Middle frontal gyrus (tissue), 1 donor: ENCODE results near the gene FECH.
"Not testable (repeated sequence)": the region's sequence is repeated elsewhere in the genome, so short reads cannot be mapped to it uniquely, and the experiment has no call there.

Experiments
- DNase-seq: peaks from one replicate; pipeline ENCODE4 v3.0.0-alpha.2; 2015; ENCODE audit warnings: low spot score; ENCODE audit errors: extremely low spot score

FECH gene, protein sequence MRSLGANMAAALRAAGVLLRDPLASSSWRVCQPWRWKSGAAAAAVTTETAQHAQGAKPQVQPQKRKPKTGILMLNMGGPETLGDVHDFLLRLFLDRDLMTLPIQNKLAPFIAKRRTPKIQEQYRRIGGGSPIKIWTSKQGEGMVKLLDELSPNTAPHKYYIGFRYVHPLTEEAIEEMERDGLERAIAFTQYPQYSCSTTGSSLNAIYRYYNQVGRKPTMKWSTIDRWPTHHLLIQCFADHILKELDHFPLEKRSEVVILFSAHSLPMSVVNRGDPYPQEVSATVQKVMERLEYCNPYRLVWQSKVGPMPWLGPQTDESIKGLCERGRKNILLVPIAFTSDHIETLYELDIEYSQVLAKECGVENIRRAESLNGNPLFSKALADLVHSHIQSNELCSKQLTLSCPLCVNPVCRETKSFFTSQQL

DNA sequence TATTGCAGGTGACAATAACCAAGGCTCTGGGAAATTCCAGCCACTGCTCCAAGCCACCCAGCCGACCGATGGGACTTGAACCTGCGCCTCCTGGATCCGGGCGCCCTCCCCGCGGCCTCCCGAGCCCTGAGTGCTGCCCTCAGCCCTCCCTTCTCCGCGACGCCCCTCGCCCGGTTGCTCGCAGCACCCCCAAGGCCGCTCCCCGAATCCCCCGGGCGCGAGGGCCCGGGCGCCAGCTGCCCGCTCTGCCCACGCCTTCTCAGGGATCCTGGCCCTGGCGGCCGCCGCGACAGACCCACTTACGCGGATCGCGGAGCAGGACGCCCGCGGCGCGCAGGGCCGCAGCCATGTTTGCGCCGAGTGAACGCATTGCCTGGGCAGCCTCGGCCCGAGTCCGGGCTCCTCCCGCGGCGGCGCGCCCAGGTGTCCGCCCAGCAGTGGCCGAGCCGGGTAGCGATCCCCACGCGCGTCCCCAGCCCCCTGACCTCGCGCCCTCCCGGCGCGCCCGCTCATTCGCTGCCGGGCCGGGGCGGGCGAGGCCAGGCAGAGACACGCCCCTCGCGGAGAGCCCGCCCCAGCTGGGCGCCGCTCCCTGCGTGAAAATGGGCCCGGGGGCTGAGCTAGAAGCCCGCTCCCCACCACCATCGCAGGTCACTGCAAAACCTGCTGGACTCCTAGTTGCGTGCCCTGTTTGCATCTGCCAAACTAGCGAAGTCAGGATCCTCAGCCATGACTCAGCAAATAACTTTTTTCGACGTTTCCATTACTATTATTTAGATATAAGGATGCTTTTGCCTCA lies at the start of gene FECH:
Gene FECH, minus strand, starts transcription at position 452 of the 799 bp plus-strand sequence. Its CDS starts 82 bp downstream, at position 370.
- DNase-seq, result peak; percentile 78

DNA sequence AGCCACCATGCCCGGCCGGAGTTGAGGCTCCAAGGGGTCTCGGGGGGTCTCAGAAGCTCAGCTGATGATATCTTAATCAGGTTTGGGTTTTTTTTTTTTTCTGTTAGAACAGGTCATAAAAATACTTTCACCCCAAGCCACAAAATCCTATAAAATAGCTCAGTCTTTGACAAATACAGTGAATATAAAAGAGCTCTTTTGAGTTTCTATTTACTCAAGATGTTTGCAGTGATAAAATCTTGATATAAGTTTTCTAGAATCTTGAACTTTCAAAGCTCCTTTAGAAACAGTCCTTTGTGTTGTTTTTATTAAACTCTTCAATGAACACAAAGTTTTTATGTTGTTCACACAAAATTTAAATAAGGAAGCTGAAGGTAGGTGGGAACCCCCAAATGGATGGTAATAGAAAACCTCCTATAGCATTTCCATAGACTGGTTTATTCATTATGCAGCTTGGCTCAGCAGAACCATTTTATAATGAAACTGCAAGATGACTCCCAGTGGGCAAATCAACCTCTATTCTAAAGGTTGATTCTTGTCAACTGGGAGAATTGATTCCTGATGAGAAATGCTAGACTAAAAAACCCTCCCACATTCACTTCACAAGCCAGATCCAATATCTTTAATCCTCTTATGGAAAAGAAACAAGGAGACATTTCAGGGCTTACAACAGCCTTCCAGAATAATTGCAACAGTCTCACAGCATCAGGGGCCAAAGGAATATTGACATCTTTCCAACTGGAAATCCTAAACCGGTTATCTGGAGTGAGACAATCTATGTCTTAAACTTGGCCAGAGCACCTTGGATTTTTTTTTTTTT lies 48.7 kb upstream of the FECH start:
- DNase-seq, result no peak

DNA sequence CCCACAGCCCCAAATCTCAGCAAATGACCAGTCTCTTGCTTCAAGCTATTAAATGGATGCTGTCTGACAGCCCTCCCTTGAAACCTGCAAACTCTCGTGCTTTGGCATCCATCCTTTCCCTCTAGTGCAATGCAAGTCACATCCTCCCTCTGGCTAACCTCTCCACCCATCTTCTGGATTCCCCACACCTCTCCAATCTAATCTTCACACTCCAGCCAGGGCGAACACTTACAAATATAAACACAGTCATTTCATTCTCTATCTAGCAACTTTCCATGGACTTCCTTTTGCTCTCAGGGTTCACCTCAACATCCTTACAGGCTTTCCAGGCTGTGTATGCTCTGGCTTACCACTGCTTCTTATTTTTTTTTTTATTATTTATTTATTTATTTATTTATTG lies 45.2 kb upstream of the FECH start:
- no peak for DNase-seq

DNA sequence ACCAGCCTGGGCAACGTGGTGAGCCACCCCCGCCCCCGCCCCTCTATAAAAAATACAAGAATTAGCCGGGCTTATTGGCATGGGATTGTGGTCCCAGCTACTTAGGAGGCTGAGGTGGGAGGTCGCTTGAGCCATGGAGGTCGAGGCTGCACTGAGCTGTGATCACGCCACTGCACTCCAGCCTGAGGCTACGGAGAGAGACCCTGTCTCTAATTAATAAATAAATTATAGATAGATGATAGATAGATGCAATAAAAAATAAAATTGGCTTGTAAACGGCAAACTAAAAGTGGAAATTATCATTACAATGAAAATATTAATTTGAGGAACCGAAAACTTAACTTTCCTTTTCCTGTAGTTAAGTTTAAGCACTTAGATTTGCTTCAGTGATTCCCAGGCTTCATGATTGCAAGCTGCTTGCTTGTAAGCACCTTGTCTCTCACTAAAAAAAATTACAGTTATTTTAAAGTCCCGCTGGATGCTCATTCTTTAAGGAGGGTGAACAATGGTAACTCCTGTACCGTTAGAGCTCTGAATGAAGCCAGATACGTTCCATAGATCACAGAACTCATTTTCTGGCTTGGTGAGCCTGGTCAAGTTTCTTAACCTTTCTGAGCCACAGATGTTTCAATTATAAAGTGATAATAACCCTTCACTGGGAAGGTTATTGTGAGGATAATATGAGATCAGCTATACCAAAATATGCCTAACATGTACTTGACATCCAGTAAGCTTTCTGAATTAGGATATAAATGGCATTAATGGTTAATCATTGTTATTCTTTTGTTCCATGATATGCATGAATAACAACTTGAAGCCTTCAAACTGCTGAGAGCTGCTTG lies 44.5 kb upstream of the FECH start:
- DNase-seq, result no peak

GRCh38 chr18:57630002-57630753 lies 43.7 kb upstream of the FECH start:
- DNase-seq, result peak; percentile 90

DNA sequence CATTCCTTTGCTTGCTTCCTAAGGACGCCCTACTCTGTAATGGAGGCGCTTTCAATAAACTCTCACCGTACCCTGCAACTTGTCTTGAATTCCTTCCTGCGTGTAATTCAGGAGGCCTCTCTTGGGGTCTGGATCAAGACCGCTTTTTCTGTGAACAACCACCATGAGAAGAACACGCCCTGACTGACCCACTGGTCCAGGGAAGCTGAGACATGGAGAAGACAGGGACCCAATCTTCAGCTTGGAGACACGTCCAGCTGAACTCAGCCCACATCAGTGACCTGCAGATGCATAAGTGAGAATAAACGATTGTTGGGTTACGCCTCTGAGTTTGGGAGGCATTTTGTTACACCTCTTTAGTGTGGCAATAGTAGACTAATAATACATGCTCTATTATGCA lies 42.9 kb upstream of the FECH start:
- DNase-seq, result no peak

DNA sequence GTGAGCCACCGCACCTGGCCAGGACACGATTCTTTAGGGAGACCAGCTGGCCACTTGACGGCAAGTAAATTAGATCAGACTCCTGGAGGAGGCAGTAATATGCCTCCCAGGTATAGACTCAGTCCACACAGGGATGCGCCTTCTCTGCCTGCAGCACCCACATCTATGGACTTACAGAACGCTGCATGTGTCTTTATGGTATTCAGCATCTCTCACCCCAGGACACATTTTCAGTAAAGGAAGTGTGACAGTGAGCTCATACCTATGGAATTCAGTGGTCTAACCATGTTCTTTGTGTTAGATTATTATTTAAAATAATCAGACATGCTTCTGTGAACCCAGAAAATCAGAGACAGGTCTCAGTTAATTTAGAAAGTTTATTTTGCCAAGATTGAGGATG lies 41.0 kb upstream of the FECH start:
- DNase-seq, result no peak

GRCh38 chr18:57624988-57625387 lies 38.5 kb upstream of the FECH start:
- DNase-seq, result no peak

DNA sequence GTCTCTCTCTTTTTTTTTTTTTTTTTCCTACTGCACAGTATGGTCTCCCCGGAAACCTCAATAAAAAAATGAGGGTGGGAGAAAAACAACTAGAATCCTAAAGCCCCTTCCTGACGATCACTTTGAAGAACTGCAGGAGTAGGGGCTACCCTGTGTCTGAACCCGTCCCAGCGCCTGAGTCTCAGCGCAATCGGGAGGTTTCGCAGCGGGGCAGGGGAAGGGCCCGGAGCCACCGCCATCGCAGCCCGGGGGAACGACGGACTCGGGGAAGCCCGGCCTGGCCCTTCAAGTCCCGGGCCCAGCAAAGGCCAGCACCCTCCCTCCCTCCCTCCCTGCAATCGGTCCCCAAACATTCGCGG lies 34.7 kb upstream of the FECH start:
- DNase-seq, result no peak

- no peak for DNase-seq
Observed at GRCh38 chr18:57619876-57620275, 33.4 kb upstream of the FECH start.

DNA sequence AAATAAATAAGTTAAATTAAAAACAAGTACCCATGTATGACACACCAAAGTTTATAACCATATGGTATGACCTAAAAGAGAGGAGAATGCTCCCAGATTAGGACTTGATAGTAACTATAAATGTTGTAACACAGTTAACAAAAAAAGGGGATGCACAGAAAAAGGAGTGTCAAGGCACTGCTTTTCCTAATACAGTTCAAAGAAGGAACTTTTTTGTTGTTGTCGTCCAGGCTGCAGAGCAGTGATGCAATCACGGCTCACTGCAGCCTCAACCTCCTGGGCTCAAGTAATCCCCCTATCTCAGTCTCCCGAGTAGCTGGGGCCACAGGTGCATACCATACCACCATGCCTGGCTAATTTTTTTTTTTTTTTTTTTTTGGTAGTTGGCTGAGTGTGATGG lies 32.4 kb upstream of the FECH start:
- DNase-seq, result no peak

DNA sequence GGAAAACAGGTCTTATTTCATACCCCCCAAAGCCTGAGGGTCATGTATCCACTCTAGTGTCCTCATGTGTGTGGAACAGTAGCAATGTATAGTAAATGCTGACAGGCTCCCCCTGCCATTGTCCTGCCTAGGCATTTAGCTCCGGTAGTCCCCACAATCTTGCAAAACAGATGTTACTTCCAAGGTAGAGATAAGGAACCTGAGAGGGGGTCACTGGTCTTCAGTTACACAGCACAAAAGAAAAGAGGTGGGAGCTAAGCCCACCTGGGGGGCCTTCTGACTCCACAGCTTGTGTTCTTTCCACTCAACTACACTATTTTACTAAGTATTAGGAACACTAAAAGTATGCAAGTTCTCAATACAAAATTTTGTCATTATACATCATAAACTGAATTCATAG lies 17.4 kb upstream of the FECH start:
- no peak for DNase-seq

DNA sequence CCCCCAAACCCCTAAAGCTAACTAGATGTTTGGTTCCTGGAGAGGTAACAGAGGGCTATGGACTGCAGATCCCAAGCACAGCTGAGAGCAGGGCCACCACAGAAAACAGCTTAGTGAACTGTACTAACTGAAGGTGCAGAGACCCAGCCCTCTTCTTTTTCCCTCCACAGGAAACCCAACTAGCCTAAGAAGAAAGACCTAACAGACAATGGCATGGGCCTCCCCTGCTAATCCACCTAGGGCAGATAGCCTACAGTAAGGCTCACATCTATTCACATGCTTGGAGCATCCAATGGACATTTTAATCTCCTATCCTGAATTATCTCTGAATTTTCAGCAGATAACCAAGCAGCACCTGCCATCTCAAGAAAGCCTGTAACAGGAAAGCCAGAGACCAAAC lies 8.8 kb upstream of the FECH start:
- no peak for DNase-seq

- DNase-seq, result not testable (repeated sequence)
Observed at GRCh38 chr18:57592716-57593115, 6.2 kb upstream of the FECH start.

- DNase-seq, result no peak
Observed at GRCh38 chr18:57589161-57589560, 2.7 kb upstream of the FECH start.

DNA sequence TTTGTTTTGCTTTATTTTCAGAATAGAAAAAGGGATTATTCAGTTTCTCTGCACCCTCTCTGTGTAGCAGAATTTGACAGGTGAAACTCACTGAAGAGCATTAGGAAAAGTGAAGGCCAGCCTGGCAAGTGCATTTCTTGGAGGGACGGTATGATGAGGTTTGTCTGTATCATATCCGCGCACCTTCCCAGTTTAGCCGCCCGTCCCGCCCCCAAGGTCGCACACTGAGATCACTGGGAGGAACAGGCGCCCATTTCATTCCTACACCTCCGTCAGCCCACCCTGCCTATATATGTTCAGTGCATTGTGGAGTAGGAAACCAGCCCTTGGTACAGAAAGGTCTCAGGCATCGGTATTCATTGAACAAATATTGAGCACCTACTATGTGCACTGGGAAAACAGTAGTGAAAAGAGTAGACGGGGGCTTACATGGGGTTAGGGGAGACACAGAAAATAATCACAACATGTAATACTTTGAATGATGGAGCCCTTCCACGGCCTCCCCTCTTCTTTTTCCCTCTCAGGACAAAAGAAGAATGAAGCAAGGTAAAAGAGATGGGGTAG lies 678 bp upstream of the FECH start:
- no peak for DNase-seq

GRCh38 chr18:57585855-57586250 lies 649 bp downstream of the FECH start:
- DNase-seq, result no peak

DNA sequence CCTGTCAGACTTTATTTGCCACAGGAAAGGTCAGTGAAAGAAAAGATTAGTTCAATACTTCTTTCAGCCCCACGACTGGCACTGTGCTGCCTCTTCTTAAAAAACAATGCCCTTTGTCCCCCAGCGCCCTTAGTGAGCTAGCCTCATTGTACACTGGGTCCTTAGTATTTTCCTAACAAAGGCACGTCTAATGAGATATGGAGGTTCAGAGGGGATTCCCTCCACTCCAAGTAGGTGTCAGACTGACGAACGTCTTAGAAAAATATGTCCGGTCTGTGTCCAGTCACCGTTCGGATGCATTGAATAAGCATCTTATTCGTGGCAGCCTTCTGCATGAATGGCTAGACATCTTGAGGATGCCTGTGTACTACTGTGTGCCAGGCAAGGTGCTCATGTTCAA lies 1.1 kb downstream of the FECH start:
- no peak for DNase-seq

- no peak for DNase-seq
Observed at GRCh38 chr18:57584444-57584843, 2.1 kb downstream of the FECH start.

DNA sequence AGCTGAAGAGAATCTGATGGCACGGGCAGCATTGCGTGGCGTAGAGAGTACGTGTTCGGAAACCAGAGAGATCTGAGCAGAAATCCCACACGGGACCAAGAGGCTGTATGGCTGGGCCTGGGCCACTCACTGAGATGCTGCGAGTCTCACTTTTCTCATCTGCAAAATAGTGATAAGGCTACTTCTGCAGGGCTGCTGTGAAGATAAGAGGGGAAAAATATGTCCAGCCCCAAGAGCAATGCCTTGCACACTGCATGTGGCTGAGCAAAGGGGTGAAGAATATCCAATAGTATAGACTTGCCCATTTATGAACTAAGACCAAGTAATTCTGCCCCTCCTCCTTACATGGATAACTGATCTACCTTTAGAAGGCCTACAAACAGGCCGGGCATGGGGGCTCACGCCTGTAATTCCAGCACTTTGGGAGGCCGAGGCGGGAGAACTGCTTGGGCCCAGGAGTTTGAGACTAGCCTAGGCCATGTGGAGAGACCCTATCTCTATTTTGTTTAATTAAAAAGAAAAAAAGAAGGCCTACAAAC lies 3.1 kb downstream of the FECH start:
- no peak for DNase-seq
